ENCODE results near the gene XRN2.

Gene XRN2

GRCh38 chr20:21436205-21436604 lies 133.1 kb downstream of the XRN2 start:
- DNase-seq = no peak

GRCh38 chr20:21437248-21437647 lies 134.1 kb downstream of the XRN2 start:
- no peak for DNase-seq

- no peak for DNase-seq
These were observed 134.7 kb downstream of the XRN2 start for GRCh38 chr20:21437816-21438215.

Measured in CD4-positive, alpha-beta T cell treated with Interleukin-10 for 1 hour (primary cell).